SJSA1 (cell line): ENCODE measurements around the gene MPHOSPH9. TPM values are rescaled to one million over a fixed set of nuclear protein-coding genes. Genes with fewer than 3 reads are reported as not detected.
"Not testable (repeated sequence)": the region's sequence is repeated elsewhere in the genome, so short reads cannot be mapped to it uniquely, and the experiment has no call there.

Experiments used
- DNase-seq, 2 experiments: peaks; one replicate each; pipeline ENCODE4 v3.0.0-alpha.2; 2015 to 2020; ENCODE audit warnings: low spot score in 2 of 2, low read depth in 1 of 2
- H3K27ac ChIP-seq: fragments of 250-450 bp; sonication (Bioruptor Pico); 2 replicates; pipeline ENCODE4 v1.5.1; 2020; ENCODE audit warnings: mild to moderate bottlenecking, moderate library complexity
- H3K27me3 ChIP-seq: fragments of 250-450 bp; sonication (Bioruptor Pico); replicated peaks from 2 replicates; pipeline ENCODE4 v1.5.1; 2020; ENCODE audit warnings: mild to moderate bottlenecking, moderate library complexity
- H3K36me3 ChIP-seq: fragments of 250-450 bp; sonication (Bioruptor Pico); 2 replicates; pipeline ENCODE4 v1.5.1; 2020; ENCODE audit warnings: mild to moderate bottlenecking
- H3K4me1 ChIP-seq: fragments of 250-450 bp; sonication (Bioruptor Pico); replicated peaks from 2 replicates; pipeline ENCODE4 v1.6.1; 2021; ENCODE audit warnings: mild to moderate bottlenecking
- H3K4me3 ChIP-seq: fragments of 250-450 bp; sonication (Bioruptor Pico); 2 replicates; pipeline ENCODE4 v1.5.1; 2020; ENCODE audit warnings: mild to moderate bottlenecking
- H3K9me3 ChIP-seq: fragments of 250-450 bp; sonication (Bioruptor Pico); replicated peaks from 2 replicates; pipeline ENCODE4 v1.5.1; 2020; ENCODE audit warnings: mild to moderate bottlenecking
- total RNA-seq: library from RNA; depleted of rRNA; stranded (reverse); fragments of >200 nt; shearing (Covaris generic); gene quantifications from 2 replicates; pipeline ENCODE4 v1.2.3, GENCODE V29; 2014

Gene MPHOSPH9
- total RNA-seq, 1 experiment from 2014 or later: 77.6 TPM

GRCh38 chr12:123227581-123228258, 5.2 kb downstream of the MPHOSPH9 start:
- no peaks in the 10 kb centered on the region for H3K27me3 ChIP-seq
- no peak overlapping the region for H3K27ac ChIP-seq
- H3K9me3 ChIP-seq: no peaks in the 10 kb centered on the region
- peaks cover 5% of the 10 kb centered on the region for H3K4me1 ChIP-seq
- H3K36me3 ChIP-seq: peaks cover 26% of the 10 kb centered on the region
- H3K4me3 ChIP-seq: no peak overlapping the region
- DNase-seq: no peak

DNA sequence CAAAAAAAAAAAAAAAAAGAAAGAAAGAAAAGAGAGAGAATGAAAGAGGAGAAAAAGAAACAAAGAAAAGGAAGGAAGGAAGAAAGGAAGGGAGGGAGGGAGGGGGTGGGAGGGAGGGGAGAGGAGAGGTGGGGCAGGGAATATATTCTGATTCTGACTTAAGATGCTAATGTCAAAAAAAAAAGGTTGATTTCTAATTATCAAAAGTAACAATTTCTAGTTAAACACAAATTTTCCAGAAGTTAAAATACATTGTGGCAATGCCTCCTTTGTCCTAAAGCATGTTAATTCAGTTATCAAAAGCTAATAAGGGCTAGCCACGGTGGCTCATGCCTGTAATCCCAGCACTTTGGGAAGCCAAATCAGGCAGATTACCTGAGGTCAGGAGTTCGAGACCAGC, 7.5 kb downstream of the MPHOSPH9 start:
- Histone ChIP-seq H3K27ac (no peak overlapping the region), H3K4me1 (no peaks in the 10 kb centered on the region), H3K36me3 (peaks cover 45% of the 10 kb centered on the region), H3K27me3 (no peaks in the 10 kb centered on the region), H3K4me3 (no peak overlapping the region), H3K9me3 (no peaks in the 10 kb centered on the region)
- no peak for DNase-seq

DNA sequence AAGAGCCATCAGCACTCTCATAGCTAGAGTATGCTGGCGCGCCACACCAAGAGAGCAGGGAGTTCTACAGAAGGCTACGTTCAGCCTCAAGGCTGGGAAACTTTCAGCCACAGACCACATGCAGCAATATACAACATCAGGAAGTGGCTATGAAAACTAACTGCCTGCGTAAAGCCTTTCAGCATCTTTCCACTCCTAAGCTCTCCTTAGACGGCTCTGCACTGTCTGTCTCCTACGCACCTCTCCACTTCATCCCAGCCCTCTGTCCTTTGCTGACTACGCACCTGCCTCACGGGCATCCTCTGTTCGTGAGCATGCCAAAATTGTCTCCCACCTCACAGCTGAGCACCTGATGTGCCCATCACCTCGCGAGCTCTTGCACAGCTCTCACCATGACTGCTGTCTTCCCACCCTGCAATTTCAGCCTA, 9.7 kb downstream of the MPHOSPH9 start:
- Histone ChIP-seq H3K36me3 (peaks cover 49% of the 10 kb centered on the region), H3K9me3 (no peaks in the 10 kb centered on the region)
- no peak for DNase-seq

DNA sequence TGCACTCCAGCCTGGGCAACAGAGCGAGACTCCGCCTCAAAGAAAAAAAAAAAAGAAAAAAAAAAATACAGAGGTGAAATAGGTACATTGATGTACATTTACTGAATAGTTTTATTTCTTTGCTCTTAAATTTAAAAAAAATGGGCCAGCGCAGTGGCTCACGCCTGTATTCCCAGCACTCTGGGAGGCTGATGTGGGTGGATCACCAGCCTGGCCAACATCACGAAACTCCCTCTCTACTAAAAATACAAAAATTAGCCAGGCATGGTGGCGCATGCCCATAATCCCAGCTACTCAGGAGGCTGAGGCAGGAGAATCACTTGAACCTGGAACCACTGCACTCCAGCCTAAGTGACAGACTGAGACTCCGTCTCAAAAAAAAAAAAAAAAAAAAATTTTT, 25.1 kb downstream of the MPHOSPH9 start:
- H3K4me1 ChIP-seq, H3K4me3 ChIP-seq, H3K27me3 ChIP-seq, DNase-seq, H3K9me3 ChIP-seq, H3K27ac ChIP-seq: not testable (repeated sequence)
- H3K36me3 ChIP-seq: peaks cover 69% of the 10 kb centered on the region

More for the DNA sequence above, 9.7 kb downstream of the MPHOSPH9 start:
- Histone ChIP-seq H3K27me3 (no peaks in the 10 kb centered on the region), H3K4me1 (no peaks in the 10 kb centered on the region), H3K27ac (no peak overlapping the region), H3K4me3 (no peak overlapping the region)

- not testable (repeated sequence) for H3K27me3 ChIP-seq, H3K4me1 ChIP-seq, DNase-seq, H3K9me3 ChIP-seq, H3K4me3 ChIP-seq, H3K27ac ChIP-seq
- H3K36me3 ChIP-seq: peaks cover 73% of the 10 kb centered on the region
These were observed 26.1 kb downstream of the MPHOSPH9 start for GRCh38 chr12:123206794-123207193.

GRCh38 chr12:123200414-123200813, 32.5 kb downstream of the MPHOSPH9 start:
- DNase-seq: no peak
- no peaks in the 10 kb centered on the region for H3K9me3 ChIP-seq

DNA sequence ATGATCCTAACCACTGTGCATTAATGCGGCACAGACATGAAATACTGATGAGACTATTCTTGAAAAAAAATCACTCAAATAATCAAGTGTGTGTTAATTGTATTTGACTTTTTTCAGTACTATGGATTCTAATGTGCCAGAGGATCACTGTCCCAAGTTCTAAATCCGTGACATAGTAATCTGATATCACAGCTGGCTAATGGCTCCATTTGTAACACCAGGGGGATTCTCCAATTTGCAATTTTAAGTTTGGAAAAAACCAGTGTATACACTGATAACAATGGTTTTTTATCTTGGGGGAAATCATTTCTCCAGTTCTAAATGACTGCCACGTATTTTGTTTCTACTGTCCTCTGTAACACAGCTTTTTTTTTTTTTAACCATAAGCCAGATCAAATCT, 33.0 kb downstream of the MPHOSPH9 start:
- Histone ChIP-seq H3K27ac (no peak overlapping the region), H3K4me3 (no peak overlapping the region), H3K36me3 (peaks cover 61% of the 10 kb centered on the region), H3K4me1 (no peaks in the 10 kb centered on the region), H3K27me3 (no peaks in the 10 kb centered on the region), H3K9me3 (no peaks in the 10 kb centered on the region)
- DNase-seq: no peak

More at GRCh38 chr12:123200414-123200813, 32.5 kb downstream of the MPHOSPH9 start:
- H3K4me1 ChIP-seq: no peaks in the 10 kb centered on the region
- no peak overlapping the region for H3K4me3 ChIP-seq
- H3K27me3 ChIP-seq: no peaks in the 10 kb centered on the region
- H3K36me3 ChIP-seq: peaks cover 64% of the 10 kb centered on the region
- no peak overlapping the region for H3K27ac ChIP-seq

DNA sequence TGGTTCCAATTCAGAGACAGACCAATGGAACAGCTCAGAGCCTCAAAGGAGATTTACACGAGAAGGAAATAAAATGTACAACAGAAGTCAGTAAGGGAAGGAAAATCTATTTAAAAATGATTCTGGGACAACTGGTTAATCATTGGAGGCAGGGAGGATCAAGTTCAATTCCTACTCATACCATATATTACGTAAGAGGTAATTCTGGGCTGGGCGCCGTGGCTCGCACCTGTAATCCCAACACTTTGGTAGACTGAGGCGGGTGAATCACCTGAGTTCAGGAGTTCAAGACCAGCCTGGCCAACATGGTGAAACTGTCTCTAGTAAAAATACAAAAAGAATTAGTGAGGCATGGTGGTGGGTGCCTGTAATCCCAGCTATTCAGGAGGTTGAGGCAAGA, 45.3 kb downstream of the MPHOSPH9 start:
- no peak for DNase-seq
- H3K27ac ChIP-seq: no peak overlapping the region

GRCh38 chr12:123180171-123180570, 52.8 kb downstream of the MPHOSPH9 start:
- Histone ChIP-seq H3K9me3 (no peaks in the 10 kb centered on the region), H3K4me3 (no peak overlapping the region), H3K27me3 (no peaks in the 10 kb centered on the region), H3K4me1 (no peaks in the 10 kb centered on the region), H3K27ac (no peak overlapping the region), H3K36me3 (peaks cover 53% of the 10 kb centered on the region)
- no peak for DNase-seq

More for the DNA sequence above, 45.3 kb downstream of the MPHOSPH9 start:
- Histone ChIP-seq H3K36me3 (peaks cover 60% of the 10 kb centered on the region), H3K27me3 (no peaks in the 10 kb centered on the region), H3K4me1 (no peaks in the 10 kb centered on the region), H3K9me3 (no peaks in the 10 kb centered on the region), H3K4me3 (no peak overlapping the region)

- peaks cover 43% of the 10 kb centered on the region for H3K36me3 ChIP-seq
- no peak overlapping the region for H3K4me3 ChIP-seq
- H3K27ac ChIP-seq: no peak overlapping the region
- DNase-seq: no peak
- H3K27me3 ChIP-seq: no peaks in the 10 kb centered on the region
- H3K9me3 ChIP-seq: no peaks in the 10 kb centered on the region
- H3K4me1 ChIP-seq: no peaks in the 10 kb centered on the region
These were observed 61.0 kb downstream of the MPHOSPH9 start for GRCh38 chr12:123171967-123172366.

GRCh38 chr12:123167329-123167728, 65.6 kb downstream of the MPHOSPH9 start:
- Histone ChIP-seq H3K27ac (no peak overlapping the region), H3K4me1 (no peaks in the 10 kb centered on the region), H3K4me3 (no peak overlapping the region), H3K9me3 (no peaks in the 10 kb centered on the region), H3K36me3 (peaks cover 59% of the 10 kb centered on the region), H3K27me3 (no peaks in the 10 kb centered on the region)
- no peak for DNase-seq

DNA sequence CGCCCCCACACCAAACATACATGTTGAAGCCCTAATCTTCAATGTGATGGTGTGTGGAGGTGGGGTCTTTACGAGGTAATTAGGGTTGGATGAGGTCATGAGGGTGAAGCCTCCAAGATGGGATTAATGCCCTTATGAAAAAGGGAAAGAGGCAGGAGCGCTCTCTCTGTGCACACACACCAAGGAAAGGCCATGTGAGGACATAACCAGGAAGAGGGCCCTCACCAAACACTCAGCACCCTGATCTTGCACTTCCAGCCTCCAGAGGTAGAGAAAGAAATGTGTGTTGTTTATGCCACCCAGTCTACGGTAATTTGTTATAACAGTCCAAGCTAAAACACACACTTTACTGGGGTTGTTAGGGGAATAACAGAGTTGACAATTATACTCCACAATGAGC, 67.4 kb downstream of the MPHOSPH9 start:
- H3K9me3 ChIP-seq: no peaks in the 10 kb centered on the region
- no peak for DNase-seq
- H3K27me3 ChIP-seq: no peaks in the 10 kb centered on the region
- H3K4me1 ChIP-seq: no peaks in the 10 kb centered on the region
- H3K4me3 ChIP-seq: no peak overlapping the region
- H3K27ac ChIP-seq: no peak overlapping the region
- peaks cover 56% of the 10 kb centered on the region for H3K36me3 ChIP-seq

- no peak for DNase-seq
- H3K4me1 ChIP-seq: no peaks in the 10 kb centered on the region
- no peak overlapping the region for H3K4me3 ChIP-seq
- H3K9me3 ChIP-seq: no peaks in the 10 kb centered on the region
- H3K36me3 ChIP-seq: peaks cover 58% of the 10 kb centered on the region
- H3K27me3 ChIP-seq: no peaks in the 10 kb centered on the region
- H3K27ac ChIP-seq: no peak overlapping the region
These were observed 68.2 kb downstream of the MPHOSPH9 start for GRCh38 chr12:123164710-123165261.

DNA sequence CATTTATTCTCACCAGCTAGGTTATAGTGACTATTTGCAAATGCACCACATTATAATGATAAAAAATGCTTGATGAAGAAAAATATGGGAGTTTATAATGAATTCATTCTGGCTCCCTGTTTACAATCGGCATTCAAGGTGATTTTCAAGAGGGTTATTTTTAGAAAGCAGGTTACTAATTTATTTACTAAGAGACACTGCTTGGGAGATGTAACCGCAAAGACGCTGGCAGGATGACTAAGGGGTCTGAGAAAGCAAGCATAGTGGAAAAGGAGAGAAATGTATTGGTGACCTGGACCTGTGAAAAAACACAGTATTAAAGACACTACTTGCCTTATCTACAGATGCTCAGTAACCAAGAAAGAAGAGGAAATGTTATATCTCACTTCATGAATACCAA, 68.7 kb downstream of the MPHOSPH9 start:
- Histone ChIP-seq H3K4me3 (no peak overlapping the region), H3K4me1 (no peaks in the 10 kb centered on the region), H3K36me3 (peaks cover 59% of the 10 kb centered on the region), H3K9me3 (no peaks in the 10 kb centered on the region), H3K27me3 (no peaks in the 10 kb centered on the region), H3K27ac (no peak overlapping the region)
- no peak for DNase-seq
